Lower leg skin (tissue), 4 donors: ENCODE measurements around the gene F2RL2. TPM values are rescaled to one million over a fixed set of nuclear protein-coding genes. Genes with fewer than 3 reads are reported as not detected.

ENCODE experiments used
- DNase-seq, 2 donors: peaks; one replicate each; pipeline ENCODE4 v3.0.0-alpha.2; 2019; ENCODE audit warnings: low spot score in 2 of 2
- H3K4me3 ChIP-seq: fragments of 200-600 bp; sonication (generic); 2 replicates; pipeline ENCODE4 v1.5.1; 2017; ENCODE audit warnings: mild to moderate bottlenecking, low read depth; ENCODE audit not compliant: poor library complexity, severe bottlenecking
- CTCF ChIP-seq, 3 donors: fragments of 450-650 bp; IDR thresholded peaks; one replicate each; pipeline ENCODE4 v1.5.1; 2016; ENCODE audit warnings: antibody characterized with exemption in 3 of 3, mild to moderate bottlenecking in 3 of 3, moderate library complexity in 2 of 3
- POLR2A ChIP-seq, 2 donors: fragments of 450-650 bp; IDR thresholded peaks; one replicate each; pipeline ENCODE4 v1.6.1; 2016 to 2017; ENCODE audit warnings: antibody characterized with exemption in 2 of 2, mild to moderate bottlenecking in 1 of 2, moderate library complexity in 1 of 2
- WGBS, 2 donors: methylation state at CpG; one replicate each; pipeline ENCODE4 v1.1.5; 2018; 5-methylcytosine and 5-hydroxymethylcytosine counted together
- intact Hi-C: fragments of 100-400 bp; cut with DNase I; formaldehyde crosslinking; loops from one replicate; pipeline ENCODE4 v1.15.0; 2023; ENCODE audit warnings: low total_unique reads
- total RNA-seq, 4 donors: library from RNA; depleted of rRNA; stranded (reverse); fragments of >200 nt; gene quantifications; one replicate each; pipeline ENCODE4 v1.1.0, GENCODE V29; 2016

The F2RL2 gene
- total RNA-seq, 4 donors from 2014 or later: 0.55 to 1.8 (median 1.2) TPM

DNA sequence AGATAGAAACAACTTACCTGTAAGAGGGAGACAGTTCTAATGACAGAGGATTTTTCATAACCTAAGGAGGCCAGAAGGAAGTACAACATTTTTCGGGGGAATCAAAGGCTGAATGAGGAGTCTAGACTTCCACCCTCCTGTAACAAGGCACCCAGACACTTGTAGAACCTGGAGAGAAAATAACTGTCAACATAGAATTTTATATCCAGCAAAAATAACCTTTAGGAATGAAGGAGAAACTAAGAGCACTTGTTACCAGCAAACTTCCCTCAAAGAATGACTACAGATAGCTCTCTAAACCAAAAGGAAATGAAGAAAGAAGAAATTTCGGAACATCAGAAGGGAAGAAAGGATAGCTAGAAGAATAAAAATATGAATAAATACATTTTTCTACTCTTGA, 25.9 kb upstream of the F2RL2 start:
- H3K4me3 ChIP-seq: no peak overlapping the region
- no peak for DNase-seq
- 95 to 100% methylated on average over 2 of the region's 2 CpGs for WGBS, 2 donors
- intact Hi-C loops: no loop called here
- TF ChIP-seq CTCF (IDR thresholded peaks at IDR 0.05): no peak
- TF ChIP-seq POLR2A (IDR thresholded peaks at IDR 0.05): no peak

DNA sequence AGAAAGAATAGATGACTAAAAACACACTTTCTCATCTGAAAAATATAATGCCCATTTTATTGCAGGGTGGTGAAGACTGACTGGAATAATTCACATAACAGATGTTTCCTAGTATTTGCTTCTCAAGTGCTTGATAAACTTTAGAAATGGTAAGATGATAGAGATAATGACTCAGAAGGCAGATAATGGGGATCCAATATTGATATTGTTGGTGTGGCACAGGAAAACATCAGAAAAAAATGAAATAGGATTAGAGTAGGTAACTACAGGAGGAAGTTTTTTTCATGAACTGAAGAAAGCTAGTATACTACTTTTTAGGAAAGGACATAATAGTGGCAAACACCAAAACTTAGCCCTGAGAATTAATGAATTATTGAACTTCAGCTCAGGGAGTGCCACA, 20.2 kb upstream of the F2RL2 start:
- intact Hi-C loops: no loop called here
- H3K4me3 ChIP-seq: no peak overlapping the region
- TF ChIP-seq POLR2A (IDR thresholded peaks at IDR 0.05) (no peak), CTCF (IDR thresholded peaks at IDR 0.05) (no peak)
- no peak for DNase-seq

DNA sequence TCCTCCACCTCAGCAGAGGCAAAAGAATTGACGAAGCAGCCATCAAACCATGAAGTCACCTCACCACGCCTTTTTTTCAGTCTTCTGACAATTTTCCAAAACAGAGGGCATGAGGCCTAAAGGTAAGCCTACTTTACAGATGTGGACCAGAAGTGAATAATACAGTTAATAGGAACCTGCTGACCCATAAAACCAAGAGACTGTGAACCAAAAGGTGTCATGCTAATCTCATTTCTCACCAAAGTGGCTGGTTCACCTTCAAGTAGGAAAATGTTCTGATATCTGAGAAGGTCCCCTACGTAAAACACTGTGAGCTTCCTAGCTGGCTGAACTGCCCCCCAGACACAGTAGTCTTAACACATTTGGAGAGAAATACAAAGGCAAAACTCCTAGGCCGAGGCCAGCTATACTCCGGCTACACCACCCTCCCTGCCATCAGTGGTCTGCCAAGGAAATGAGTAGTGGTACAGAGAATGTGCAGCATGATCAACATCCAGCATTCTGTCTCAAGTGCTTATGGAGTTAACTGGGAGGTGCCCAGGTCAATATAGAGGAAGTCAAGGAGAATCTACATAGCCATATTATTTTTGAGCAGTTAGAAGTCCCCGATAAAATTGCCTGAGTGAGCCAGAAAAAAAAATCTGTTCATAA, 19.3 kb upstream of the F2RL2 start:
- DNase-seq: no peak
- intact Hi-C loops: no loop called here
- no peak for TF ChIP-seq CTCF (IDR thresholded peaks at IDR 0.05)
- 90 to 92% methylated on average over 6 of the region's 6 CpGs for WGBS, 2 donors
- no peak overlapping the region for H3K4me3 ChIP-seq

DNA sequence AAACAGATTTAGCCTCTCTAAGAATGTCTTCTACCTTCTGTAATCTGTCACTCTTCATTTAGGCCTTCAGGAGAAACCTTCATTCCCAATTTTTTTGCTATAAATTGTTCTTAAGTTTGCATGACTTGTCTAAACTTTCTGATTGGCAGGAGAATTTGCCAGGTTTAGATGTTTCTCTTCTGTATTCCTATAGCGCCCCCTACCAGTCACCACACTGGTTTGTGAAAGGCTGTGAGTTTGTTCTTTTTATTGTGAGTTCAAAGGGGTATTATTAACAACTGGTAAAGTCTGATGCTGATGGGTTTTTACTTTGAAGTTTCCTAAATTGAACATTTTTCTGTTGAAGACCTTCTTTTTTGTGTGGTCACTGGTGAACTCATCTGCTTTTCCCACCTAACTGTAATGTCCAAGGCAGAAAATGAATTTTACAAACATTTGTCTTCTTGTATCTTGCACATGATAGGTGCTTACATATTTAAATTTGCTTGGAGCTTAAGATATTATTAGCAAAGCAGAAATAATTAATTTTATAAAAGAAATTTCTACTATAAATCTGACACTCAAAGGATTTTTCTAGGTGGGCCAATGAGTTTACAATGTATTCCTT, 18.4 kb upstream of the F2RL2 start:
- TF ChIP-seq CTCF (IDR thresholded peaks at IDR 0.05): no peak
- no peak for TF ChIP-seq POLR2A (IDR thresholded peaks at IDR 0.05)
- WGBS, 2 donors: 4 to 13% methylated on average over 1 of the region's 1 CpG
- intact Hi-C loops: no loop called here
- no peak overlapping the region for H3K4me3 ChIP-seq
- peak; percentile 51 to 85 for DNase-seq

- intact Hi-C loops: no loop called here
Observed at GRCh38 chr5:76638479-76638878, 15.3 kb upstream of the F2RL2 start.

More at GRCh38 chr5:76638479-76638878, 15.3 kb upstream of the F2RL2 start:
- 59 to 75% methylated on average over 1 of the region's 1 CpG for WGBS, 2 donors
- DNase-seq: no peak
- H3K4me3 ChIP-seq: no peak overlapping the region
- TF ChIP-seq CTCF (IDR thresholded peaks at IDR 0.05): no peak
- no peak for TF ChIP-seq POLR2A (IDR thresholded peaks at IDR 0.05)
